Umbilical cord (tissue), 2 donors: ENCODE measurements around the gene POTEI. TPM values are rescaled to one million over a fixed set of nuclear protein-coding genes. Genes with fewer than 3 reads are reported as not detected.
"Not testable (repeated sequence)": the region's sequence is repeated elsewhere in the genome, so short reads cannot be mapped to it uniquely, and the experiment has no call there.

Experiments used
- DNase-seq: peaks from one replicate; pipeline ENCODE4 v3.0.0-alpha.2; 2015; ENCODE audit warnings: low spot score
- total RNA-seq: library from RNA; depleted of rRNA; stranded (reverse); fragments of >200 nt; gene quantifications from one replicate; pipeline ENCODE4 v1.2.3, GENCODE V29; 2014; ENCODE audit warnings: low replicate concordance; ENCODE audit not compliant: insufficient read depth

The POTEI gene
- total RNA-seq: 0.96 TPM

DNA sequence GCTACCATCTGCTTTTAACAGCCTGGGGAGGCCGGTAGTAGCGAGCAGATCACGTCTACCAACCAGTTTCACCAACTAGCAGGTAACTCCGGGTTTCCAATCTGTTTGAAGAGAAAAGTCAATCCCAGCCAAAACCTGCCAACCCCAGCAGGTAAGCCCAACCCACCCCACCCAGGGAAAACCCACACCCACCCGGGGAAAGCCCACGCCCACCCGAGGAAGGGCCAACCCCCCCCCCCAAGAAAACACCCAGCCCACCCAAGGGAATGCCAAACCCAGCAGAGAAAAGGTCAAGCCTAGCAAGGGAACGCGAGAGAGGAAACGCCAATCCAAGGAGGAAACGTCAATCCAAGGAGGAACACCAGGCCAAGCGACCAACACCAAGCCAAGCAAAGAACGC is at the start of gene POTEI:
Gene POTEI, minus strand, starts transcription at position 101 of the 400 bp plus-strand sequence. Its CDS starts 93 bp downstream, at position 8.
- DNase-seq: not testable (repeated sequence)

DNA sequence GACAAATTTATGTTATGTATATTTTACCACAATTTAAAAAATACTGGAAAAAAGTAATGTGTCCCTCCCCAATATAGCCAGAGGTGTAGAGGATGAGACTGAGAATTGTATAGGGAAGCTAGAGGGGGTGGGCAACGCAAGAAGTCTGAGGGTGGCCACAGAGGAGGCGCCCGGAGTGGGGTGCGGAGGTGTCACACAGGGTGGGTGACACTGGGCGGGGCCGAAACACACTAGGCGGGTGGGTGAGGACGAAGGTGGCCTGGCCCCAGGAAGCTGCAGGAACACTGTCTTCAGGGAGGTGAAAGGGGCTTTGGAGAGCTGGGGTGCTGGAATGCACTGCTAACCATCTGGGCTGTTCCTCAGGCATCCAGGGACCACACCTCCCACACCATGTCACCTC is 47.3 kb upstream of the POTEI start:
- not testable (repeated sequence) for DNase-seq

DNA sequence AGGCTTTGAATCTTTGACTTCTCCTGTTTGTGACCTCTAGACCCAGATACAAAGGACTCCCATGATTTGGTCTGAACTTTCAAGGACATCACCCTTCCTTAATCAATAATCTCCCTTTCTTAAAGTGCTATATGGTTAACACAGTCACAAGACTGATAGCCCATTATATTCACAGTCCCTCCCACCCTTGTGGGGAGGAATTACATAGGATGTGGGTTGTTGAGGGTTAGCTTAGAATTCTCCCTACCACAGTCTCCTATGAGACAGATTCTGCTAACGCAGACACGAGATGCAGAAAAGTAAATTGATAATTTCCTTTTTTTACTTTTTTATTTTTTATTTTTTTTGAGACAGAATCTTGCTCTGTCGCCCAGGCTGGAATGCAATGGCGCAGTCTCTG is 45.0 kb upstream of the POTEI start:
- not testable (repeated sequence) for DNase-seq

DNA sequence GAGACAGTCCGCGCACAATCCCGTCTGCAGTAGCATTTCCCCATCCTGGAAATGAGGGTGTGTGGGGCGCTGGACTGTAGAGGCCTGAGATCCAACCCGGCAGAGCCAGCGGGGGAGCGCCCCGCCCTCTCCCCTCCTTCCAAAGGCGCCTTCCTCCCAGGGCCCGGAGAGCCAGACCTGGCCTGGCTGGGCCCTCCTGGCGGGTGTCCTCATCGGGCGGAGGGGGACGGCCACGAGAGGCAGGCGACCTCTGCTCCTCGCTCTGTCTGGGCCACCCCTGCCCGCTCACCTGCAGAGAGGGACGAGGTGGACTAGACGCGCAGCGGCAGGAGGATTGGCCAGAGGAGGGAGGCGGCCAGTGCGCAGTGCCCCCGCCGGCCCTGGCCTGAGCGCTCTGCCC is 40.3 kb upstream of the POTEI start:
- DNase-seq: not testable (repeated sequence)

DNA sequence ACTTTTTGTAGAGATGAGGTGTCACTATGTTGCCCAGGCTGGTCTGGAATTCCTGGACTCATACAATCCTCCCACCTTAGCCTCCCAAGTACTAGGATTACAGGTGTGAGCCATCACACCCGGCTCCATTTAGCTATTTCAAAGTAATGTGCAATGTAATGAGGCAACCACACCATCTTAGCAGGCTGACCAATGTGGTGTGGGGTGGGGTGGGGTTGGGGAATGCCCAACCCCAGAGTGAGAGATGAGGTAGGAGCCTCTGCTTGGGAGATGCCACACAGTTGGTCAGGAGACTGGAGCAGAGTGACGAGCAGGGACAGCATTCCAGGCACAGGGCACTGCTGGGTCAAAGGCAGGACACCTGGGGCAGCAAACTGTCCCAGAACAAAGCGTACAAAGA is 39.3 kb upstream of the POTEI start:
- not testable (repeated sequence) for DNase-seq

DNA sequence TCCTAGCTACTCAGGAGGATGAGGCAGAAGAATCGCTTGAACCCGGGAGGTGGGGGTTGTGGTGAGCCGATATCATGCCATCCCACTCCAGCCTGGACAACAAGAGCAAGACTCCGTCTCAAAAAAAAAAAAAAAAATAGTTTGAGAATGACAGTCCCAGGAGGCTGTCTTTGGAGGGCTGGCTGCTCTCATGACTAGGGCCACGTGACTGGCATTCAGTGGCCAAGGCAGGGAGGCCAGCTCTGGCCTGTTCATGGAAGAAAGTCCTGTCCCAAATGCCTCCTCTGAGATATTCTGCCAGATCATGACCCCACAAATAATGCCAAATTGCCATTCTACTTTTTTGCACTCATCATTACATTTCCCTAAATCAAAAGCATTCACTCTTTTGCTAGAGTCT is 35.9 kb upstream of the POTEI start:
- DNase-seq: not testable (repeated sequence)

DNA sequence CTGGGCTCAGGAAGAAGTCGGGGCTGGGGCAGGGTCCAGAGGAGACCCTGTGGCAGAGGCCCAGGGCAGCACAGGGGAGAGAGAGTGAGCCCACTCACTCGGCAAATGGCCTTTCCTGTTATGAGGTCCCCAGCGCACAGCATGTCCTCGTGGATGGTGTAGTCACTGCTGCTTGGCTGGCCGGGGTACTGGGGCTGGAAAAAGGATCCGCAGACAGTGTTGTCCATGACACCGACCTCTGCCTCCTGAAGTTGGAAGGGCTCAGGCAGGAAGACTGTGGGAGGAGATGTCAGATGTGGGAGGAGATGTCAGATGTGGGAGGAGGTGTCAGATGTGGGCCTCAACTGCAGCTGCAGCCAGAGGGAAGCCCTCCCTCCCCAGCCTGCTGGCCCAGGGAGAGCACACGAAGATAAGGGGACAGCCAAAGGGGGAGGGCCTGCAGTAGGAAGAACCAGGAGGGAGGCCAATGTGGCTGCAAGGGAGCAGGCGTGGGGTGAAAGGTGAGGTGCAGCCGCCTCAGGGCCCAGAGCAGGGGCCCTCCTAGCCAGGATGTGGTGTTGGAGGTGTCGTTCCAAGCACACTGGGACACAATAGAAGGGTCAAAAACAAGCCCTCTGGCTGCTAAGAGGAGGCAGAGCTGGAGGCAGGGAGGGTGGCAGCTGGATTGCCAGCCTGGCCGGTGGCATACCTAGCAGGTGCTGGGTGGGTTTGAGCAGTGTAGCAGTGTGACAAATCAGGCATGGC is 34.8 kb upstream of the POTEI start:
- not testable (repeated sequence) for DNase-seq

DNA sequence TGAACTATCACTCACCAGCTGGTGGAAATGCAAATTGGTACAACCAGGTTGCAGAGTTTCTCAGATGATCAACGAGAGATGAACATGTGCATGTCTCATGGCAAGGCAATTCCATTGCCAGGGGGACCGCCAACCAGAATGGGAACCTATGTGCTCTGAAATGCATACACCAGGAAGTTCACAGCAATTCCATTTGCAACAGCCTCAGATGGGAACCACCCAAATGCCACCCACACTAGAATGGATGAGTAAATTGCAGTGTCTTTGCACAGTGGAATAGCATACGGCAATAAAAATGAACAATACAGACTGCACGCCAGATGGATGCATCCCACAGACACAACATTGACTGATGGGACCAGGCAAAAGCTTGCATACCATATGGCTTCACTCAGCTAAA is 33.7 kb upstream of the POTEI start:
- DNase-seq: not testable (repeated sequence)

DNA sequence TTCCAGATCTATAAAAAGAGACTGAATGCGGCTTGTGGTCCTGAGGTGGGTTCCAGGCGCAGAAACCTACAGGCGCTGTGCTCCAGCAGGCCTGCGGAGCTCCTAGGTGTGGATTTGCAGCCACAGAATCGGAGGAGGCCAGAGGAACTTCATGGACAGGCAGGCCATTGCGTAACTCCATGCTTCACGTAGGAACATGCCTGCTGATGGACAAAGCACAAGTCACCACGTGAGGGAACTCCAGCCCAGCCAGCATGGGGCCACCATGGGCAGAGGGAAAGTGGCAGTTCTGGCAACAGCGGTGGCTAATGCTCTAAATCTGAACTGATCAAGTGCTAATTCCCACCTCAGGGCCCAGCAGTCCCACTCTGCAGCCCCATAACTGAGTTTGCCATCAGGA is 29.1 kb upstream of the POTEI start:
- DNase-seq: not testable (repeated sequence)

DNA sequence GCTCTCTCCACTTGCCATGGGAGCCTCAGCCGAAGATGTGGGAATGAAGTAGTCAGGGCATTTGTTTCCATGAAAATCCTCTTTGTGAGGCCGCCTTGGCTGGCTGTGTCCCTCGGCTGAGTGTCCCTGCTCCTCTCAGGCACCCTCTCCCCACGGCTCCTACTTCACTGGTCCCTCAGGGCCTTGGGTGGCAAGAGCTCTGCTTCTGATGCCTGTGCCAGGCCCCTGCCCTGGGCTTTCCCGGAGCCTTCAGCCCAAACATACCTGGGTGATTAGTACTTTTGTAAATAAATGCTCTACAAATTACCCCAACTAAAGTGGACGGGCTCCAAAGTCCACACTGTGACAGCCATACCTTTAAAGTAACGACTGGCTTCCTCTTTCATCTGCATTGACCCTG is 27.5 kb upstream of the POTEI start:
- not testable (repeated sequence) for DNase-seq

DNA sequence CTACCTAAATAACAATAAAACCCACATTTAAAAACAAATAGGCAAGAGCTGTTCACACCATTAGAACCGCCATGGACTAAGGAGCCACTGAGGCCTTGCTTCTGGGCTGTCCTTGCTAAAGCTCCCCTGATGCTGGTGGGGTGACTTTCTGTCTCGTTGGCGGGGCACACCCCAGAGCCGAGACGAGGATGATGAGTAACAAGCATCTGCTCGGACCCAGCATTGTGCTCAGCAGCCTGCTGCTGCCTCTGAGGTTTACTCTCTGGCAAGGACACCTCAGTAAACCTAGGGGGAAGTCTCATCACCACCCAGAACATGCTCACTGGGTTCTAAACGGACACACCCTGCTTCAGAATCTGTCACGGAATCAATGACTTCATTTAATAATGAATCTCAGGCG is 22.5 kb upstream of the POTEI start:
- DNase-seq: not testable (repeated sequence)

DNA sequence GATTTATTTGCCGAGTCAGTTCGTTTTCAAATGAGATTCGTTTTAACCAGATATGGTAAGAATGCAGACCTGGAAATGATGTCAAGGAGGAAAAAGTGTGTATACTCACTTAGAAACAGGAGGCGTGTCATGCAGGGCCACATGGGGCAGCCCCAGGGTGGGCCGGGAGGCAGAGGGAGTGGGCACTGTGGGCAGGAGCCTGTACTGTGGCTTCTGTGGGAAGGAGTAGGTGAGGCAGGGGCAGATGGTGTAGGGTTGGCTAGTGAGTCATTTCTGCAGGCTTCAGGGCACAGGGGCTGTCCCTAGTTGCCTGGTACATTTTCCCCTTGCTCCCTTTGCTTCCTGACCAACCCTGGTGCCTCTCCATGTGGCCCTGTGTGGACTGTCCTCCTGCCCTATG is 22.1 kb upstream of the POTEI start:
- not testable (repeated sequence) for DNase-seq

DNA sequence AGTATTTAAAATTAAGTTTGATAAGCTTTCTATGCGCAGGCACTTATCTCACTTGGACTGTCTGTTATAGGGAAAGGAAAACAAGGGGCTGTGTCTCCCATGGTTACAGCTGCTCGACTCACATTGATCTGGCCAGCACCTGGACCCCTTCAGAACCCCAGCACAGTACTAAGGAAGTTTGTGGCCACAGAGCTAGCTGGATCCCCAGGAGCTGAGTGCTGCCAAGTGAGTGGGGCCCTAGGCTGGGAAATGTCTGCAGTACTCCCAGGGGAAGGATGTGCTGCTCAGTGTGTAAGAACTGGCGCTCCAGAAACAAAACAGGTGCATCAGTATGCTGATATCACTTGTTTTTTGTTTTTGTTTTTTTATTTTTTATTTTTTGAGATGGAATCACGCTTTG is 21.1 kb upstream of the POTEI start:
- not testable (repeated sequence) for DNase-seq

DNA sequence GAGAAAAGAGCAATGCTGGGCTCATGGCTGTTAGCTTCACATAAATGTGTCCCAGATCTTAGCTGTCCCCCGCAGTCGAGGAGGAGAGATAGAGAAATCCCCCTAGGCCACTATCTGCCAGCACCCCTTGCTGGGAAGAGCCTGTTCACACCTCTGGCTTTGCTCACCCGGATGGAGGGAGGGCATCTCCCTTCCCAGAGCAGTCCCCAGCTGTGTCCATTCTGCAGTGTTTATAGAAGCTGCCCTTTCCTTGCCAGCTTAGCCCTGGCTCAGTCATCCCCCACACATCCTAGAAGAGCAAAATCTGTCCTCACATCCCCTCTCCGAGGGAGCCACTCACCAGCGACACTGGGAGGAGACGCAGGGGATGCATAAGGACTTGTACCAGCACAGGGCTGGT is 20.4 kb upstream of the POTEI start:
- DNase-seq: not testable (repeated sequence)

DNA sequence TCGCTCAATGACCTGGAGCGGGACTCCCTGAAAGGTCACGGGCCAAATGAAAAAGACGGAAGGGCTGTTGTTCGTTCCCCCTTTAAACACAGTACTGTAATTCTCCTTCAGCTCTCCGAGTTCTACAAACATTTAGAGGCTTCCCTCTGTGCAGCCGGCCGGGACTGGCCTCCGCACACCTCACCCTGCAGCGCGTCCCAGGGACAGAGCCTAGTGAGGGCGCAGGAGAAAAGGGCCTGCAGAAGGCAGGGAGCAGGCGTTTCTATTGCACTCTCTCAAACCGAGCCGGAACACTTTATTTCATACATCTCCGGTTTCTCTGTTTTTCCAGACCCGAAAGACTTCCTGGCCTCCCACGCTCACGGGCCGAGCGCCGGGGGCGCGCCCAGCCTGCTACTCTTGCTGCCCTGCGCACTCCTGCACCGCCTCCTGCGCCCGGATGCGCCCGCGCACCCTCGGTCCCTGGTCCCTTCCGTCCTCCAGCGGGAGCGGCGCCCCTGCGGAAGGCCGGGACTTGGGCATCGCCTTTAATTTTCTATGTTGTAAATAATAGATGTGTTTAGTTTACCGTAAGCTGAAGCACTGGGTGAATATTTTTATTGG is 18.3 kb upstream of the POTEI start:
- not testable (repeated sequence) for DNase-seq

DNA sequence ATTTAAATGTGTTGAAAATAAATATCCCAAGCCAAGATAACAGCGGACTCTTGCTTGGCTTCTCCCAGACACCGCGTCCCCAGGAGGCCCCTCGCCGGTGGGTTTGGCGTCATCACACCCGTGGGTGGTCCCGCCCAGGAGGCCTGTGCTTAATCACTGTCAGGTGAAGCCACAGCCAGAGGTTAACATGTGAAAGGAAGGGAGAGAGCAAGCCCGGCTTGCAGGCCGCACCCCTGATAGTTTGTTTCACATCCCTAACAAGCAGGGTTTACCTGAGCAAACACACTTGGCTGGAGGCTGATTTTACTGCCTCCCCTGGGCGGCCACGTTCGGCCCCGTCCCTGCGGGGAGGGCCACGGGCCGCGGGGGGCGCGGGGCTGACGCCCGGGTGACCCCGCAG is 13.3 kb upstream of the POTEI start:
- DNase-seq: not testable (repeated sequence)

DNA sequence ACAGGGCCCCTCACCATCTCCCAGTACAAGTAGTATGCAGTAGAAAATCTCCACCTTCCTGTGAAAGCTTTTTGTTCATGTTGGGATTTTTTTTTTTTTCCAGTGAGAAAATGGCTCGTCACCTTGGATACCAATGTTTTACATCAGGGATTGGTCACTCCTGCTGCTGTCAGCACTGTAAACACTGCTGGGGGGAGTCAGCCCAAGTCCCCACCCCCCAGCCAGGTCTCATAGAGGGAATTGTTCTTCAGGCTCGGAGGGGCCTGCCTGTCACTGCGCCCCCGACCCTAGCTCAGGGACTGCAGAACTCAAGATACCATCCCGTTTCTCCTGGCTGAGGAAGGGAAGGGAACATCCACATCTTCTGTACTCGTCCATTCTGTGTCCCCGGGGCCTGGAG is 11.9 kb upstream of the POTEI start, which contains the start of gene CFC1B:
Gene CFC1B, plus strand, starts transcription at position 231 of the 400 bp plus-strand sequence. CDS start 263 bp downstream, outside the sequence.
- DNase-seq: not testable (repeated sequence)

DNA sequence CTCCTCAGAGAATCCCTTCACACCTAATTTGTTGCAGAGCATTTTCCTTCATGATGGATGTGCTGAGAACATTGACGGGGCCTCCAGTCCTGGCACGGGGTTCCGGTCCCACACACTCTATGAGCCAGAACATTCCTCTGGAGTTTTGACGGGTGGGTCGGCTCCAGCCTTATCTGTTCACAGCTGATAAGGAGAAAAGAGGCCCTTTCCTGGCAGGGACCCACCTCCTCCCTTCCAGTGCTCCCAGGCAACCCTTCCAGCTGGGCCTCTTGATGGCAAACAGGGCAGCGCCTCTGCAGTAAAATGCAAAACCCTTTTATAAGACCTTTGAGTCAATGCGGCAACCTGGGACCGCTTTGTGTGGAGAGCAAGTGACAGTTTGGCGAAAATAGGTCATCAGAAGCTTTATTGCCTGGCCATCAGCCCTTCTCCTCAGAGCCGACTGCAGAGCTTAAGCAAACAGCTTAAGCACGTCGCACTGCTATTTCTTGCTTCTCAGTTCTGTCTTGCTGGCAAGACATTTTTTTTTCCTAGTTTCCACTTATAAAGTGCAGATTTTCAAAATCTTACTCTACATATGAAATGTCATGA is 9.5 kb upstream of the POTEI start:
- DNase-seq: not testable (repeated sequence)

DNA sequence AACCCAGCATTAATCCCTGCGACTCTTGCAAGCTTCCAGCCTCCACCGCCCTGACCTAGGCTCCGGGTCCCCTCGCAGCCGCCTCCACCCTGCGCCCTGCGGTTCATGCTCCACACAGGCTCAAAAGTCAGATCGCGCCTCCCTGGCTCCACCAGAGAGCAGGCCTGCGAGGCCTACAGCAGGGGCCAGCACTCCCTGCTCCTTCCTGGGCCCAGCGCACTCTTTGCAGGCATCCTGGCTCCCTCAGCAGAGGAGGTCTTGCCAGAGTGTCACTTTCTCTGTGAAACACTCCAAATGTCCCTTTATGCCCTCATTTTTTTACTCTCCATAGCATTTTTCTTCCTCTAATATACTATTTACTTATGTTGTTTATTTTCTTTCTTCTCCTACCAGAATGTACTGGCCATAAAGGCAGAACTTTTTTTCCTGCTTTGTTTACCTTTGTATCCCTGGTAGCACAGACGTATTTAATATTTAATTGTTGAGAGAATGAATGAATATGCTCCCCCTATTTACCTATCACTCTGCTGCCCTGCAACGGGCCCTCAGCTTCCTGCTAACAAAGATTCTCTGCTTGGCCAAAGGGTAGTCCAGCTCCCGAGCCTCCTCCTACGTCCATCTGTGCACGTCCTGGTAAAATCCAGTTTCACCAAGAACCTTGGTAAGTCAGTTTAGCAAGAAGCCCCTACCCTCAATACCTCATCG is 2.8 kb upstream of the POTEI start:
- DNase-seq: not testable (repeated sequence)

DNA sequence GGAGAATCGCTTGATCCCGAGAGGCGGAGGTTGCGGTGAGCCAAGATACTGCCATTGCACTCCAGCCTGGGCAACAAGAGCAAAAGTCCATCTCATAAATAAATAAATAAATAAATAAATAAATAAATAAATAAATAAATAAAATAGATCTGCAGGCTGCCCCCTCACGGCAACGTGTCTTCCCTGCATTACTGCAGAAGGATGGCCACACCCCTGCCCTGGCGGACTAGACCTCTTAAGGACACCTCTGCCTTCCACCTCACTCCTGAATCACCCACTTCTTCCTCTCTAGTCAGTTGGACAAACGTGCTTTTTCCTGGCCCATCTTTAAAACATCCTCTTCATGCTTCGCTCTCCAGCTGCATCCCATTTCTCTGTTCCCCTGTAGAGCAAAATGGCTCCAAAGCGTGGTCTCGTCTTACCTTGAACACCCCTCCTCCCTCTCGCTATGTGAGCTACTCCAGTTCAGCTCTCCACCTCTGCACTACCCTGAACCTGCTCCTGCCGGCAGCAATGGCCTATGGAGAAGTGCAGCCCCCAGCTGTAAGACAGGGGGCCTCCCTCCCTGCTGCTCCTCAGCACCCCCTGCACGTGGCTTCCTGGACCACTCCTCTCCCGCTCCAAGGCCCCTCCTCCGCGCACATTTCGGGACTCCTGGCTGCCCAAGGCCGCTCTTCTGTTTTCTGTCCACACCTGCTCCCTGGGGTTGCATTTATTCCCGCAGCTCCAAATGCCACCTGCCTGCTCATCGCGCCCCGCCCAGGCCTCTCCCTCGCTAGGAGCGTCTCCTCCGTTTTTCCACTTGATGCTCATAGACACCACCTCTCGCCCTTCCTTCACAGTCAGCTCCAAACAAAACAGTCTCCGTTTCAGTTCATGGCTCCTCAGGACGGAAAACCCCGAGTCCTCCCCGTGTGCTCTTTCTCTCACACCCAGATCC is 1.9 kb upstream of the POTEI start:
- DNase-seq: not testable (repeated sequence)

DNA sequence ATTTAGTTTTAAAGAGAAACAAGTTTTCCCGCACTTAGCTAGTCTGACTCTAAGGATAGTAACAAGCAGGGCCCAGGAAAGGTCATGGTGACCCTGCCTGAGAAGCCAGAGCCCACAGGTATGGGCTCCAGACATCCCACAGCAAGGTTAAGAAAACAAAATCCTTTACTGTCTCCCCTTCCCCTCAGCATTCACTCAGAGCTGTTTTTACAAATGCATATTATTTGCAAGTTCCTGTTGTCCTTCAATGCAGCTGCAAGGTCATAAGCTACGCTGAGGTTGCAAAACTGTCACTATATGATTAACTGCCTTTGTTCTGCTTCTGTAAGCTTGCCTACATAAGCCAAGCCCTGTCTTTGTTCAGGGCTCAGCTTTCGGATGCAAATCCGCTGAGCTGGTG is 18.1 kb downstream of the POTEI start:
- not testable (repeated sequence) for DNase-seq
